GM19395 (cell line): ENCODE measurements around the gene CCBE1.

Experiments
- ATAC-seq: cut with Tn5 transposase; IDR thresholded peaks from one replicate; pipeline ENCODE4 v1.9.1; 2021; ENCODE audit warnings: mild to moderate bottlenecking, moderate library complexity; ENCODE audit not compliant: unreplicated experiment

The CCBE1 gene

DNA sequence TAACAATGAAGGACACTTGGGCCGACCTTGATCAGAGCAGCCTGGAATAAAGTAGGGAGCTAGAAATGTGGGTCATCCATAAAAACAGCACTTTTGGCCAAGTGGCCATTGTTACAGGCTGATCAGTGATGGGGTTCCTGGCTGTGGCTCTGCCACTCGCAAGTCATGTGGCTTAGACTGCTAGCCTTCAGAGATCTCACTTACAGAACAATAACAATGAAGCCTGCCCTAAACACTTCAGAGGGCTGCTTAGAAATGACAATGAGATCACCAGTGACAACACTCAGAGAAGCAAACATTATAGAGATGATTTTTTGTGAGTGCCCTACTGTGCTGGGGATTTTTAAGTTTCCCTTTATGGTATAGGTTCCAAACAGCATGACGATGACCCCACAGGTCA is 230.2 kb downstream of the CCBE1 start:
- no peak for ATAC-seq

- no peak for ATAC-seq
These were observed 232.7 kb downstream of the CCBE1 start for GRCh38 chr18:59464486-59464885.

- ATAC-seq, result no peak
These were observed 236.1 kb downstream of the CCBE1 start for GRCh38 chr18:59461171-59461570.

GRCh38 chr18:59460072-59460420 is 237.2 kb downstream of the CCBE1 start:
- no peak for ATAC-seq

GRCh38 chr18:59459369-59460071 is 237.7 kb downstream of the CCBE1 start:
- ATAC-seq, result peak; percentile 65

- no peak for ATAC-seq
These were observed 238.6 kb downstream of the CCBE1 start for GRCh38 chr18:59458575-59458974.

DNA sequence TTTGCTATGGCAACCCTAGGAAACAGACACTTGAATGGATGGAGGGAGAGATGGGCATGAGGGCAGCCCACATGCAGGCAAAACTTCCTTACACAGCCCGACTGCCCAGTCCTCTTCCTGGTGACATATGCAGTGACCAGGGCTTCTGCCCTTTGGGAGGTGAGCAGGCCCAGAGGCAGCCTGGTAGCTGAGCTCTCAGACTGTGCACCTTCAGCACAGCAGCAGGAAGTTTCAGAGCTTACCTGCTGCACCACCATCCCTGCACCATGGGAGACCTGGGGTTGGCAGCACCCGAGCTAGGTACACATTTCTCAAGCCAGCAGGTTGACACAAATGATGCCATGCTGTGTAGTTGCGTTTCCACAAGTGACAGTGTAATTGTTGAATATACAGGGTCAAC is 240.6 kb downstream of the CCBE1 start:
- no peak for ATAC-seq

- no peak for ATAC-seq
These were observed 241.4 kb downstream of the CCBE1 start for GRCh38 chr18:59455728-59456276.

- no peak for ATAC-seq
These were observed 242.1 kb downstream of the CCBE1 start for GRCh38 chr18:59454909-59455727.

DNA sequence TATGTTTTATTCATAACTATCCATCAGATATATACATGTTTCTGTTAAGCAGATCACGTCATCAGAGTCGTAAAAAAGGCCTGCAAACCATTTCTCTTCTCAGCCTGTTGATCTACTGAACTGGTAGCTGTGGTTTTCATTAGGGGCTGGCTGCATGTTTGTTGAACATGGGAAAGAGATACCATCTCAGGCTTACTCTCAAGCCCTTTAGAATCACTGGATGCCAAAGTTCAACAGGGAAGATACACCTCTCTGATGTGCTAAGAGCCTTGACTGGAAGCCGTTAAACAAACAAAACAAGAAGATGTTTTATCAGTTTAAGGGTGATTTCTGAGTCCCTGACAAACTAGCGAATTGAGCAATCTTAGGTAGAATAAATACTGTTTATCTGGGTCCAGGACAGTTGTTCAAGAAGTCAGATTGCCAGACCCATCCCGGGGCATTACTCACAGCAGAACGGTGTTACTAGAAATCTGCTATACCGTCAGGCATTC is 243.7 kb downstream of the CCBE1 start:
- ATAC-seq, result no peak

DNA sequence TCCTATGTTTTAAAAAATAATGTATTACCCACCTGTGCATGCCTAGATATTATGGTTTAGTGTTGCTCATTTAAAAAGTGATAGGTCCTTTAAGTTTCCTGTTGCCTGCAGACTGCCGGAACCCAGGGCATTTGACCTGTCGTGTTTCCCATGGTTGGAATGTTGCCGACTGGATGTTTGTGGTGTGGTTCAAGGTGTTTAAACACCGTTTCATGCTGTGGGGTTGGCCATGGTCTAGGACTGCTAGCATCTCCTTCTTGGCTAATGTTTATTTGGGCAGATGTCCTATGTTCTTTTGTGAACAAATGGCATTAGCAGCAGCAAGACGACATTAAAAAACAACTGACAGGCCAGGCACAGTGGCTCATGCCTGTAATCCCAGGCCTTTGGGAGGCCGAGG is 245.3 kb downstream of the CCBE1 start:
- ATAC-seq, result no peak

DNA sequence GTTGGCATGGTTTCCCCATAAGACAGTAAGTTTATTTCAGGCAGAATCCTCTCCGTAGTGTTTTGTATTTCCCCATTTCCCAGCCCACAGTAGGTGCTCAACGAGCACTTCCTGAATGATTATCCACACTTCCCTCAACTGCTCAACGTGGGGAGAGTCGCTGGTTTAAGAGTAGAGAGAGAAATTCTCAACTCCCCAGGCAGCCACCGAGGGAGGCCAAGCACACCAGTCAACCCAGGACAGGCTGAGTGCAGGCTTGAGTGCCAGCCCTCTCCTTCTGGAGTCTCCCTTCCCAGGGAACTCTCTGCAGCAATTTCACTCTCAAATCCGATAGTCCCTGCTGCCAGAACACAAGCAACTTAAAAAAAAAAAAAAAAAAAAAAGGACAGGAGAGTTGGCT is 246.2 kb downstream of the CCBE1 start:
- ATAC-seq, result no peak

GRCh38 chr18:59448546-59448945 is 248.7 kb downstream of the CCBE1 start:
- ATAC-seq, result no peak

- no peak for ATAC-seq
These were observed 251.2 kb downstream of the CCBE1 start for GRCh38 chr18:59446012-59446411.

DNA sequence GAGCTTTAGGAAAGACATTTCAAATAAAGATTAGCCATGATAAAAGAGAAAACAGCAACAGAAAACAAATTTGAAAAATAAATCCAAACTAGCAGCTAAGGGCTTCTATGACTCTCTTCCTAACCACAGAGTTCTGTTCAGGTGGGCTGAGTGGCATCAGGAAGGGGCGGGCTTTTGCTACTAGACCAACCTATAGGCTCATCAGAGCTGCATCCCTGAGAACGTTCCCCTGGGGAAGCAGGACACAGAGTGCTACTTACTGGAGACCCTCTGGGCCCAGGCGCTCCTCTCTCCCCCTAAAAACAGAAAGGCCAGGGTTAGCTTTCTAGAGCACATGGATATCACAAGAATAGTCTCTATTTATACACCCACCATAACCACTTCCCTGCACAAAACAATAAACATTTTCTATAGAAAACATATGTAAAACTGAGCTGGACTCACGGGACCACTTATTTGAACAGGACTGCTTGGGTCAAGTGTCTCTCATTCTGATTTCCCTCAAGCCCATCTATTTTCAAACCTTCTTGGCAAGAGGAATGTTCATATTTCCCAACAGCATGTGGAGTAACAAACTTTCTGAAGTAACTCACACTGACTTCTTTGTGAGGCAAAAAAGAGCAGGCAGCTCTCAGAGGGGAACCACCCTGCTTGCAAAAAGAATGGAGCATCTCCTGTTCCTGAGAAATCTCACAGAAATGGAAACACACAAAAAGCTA is 259.2 kb downstream of the CCBE1 start:
- no peak for ATAC-seq

GRCh38 chr18:59432803-59433597 is 264.2 kb downstream of the CCBE1 start:
- no peak for ATAC-seq

DNA sequence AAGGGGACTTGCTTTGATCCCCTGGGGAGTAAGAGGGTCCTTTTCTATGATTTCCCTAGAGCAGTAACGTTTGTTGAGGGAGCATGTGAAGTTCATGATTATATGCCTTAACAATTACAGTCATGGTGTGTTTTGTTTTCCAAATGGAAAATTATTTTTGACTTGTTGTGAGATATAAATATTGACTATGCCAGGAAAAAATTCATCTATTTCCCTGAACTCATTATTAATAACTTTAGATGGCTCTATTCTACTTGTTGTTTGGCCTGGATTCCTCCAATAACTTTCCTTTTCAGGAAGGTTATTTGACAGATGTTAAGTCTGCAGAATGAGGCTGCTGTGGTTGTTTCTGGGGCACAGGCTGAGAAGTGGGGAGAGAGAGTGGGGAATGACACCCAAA is 266.1 kb downstream of the CCBE1 start:
- ATAC-seq, result no peak

DNA sequence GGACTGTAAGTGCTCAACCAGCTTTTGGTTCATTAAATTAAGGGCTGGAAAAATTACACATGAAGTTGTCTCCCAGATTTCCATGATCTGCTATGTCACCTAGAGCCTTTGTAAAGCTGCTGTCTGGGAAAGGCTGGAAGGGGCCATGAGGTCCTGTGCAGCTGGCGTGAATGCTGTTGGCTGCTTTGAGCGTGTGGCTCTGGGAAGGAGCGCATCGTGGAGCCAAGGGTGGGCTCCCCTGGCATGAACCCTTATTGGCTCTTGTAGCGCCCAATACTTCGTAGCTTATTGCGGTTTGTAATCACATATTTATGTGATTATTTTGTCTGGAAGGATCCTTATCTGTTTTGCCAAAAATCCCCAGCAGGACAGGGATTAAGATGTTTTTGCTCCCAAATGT is 267.6 kb downstream of the CCBE1 start:
- ATAC-seq, result no peak

- ATAC-seq, result no peak
These were observed 269.2 kb downstream of the CCBE1 start for GRCh38 chr18:59428018-59428417.

- ATAC-seq, result no peak
These were observed 270.4 kb downstream of the CCBE1 start for GRCh38 chr18:59426855-59427254.

GRCh38 chr18:59423259-59423658 is 274.0 kb downstream of the CCBE1 start:
- no peak for ATAC-seq
